AG10803 (cell line): ENCODE data around the gene ATCAY.

Experiments used
- DNase-seq: peaks from one replicate; pipeline ENCODE4 v3.0.0; 2010; ENCODE audit warnings: low read depth
- H3K4me3 ChIP-seq: 2 replicates; pipeline ENCODE4 v1.5.1; 2011; ENCODE audit warnings: mild to moderate bottlenecking, low read length, control low read depth
- TF ChIP-seq, protein P1 (sequence below): conservative IDR thresholded peaks from 2 replicates; pipeline ENCODE4 v1.5.1; 2011; ENCODE audit warnings: mild to moderate bottlenecking, low read length, control low read depth, inconsistent platforms

ATCAY gene, protein sequence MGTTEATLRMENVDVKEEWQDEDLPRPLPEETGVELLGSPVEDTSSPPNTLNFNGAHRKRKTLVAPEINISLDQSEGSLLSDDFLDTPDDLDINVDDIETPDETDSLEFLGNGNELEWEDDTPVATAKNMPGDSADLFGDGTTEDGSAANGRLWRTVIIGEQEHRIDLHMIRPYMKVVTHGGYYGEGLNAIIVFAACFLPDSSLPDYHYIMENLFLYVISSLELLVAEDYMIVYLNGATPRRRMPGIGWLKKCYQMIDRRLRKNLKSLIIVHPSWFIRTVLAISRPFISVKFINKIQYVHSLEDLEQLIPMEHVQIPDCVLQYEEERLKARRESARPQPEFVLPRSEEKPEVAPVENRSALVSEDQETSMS

DNA sequence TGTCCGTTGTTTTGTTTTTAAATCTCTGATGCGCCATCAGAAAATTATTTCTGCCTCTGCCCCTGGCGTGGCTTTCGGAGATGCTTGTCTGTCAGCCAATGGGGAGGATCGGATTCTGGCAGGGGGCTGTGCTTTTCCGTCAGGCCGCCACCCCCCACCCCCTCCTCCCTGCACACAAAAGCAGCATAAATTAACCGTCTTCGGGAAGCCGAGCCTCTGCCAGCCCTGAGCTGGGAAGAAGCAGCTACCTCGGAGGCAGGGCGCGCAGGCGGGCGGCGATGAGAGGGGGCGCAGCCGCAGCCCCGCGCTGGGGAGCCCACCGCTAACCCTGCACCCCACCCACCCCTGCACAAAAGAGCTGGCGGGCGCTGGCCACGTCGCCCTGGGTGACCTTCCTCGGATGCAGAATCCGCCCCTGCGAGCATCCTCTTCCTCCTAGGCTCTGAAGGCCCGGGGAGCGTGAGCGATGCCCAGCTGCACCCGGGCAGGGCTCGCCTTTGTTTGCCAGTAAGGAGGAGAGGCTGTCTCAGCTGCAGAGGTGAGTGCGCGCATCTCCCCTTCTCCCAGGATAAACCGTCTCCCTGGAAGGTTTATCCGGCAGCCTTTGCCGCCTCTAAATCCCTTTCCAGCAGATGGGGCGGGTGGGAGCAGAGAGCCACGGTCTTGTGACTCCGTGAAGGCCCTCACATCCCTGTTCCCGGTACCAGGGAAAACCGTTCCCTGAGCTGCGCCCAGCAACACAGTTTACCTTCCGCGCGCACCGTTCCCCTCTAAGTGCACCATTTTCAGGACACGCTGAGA is at the start of gene ATCAY:
TSS of gene ATCAY (plus strand) at position 215 of the 801 bp plus-strand sequence. CDS start 5,083 bp downstream, outside the sequence.
- no peak within 1 kb of the TSS for H3K4me3 ChIP-seq
- DNase-seq: no peak
- TF ChIP-seq, protein P1, sequence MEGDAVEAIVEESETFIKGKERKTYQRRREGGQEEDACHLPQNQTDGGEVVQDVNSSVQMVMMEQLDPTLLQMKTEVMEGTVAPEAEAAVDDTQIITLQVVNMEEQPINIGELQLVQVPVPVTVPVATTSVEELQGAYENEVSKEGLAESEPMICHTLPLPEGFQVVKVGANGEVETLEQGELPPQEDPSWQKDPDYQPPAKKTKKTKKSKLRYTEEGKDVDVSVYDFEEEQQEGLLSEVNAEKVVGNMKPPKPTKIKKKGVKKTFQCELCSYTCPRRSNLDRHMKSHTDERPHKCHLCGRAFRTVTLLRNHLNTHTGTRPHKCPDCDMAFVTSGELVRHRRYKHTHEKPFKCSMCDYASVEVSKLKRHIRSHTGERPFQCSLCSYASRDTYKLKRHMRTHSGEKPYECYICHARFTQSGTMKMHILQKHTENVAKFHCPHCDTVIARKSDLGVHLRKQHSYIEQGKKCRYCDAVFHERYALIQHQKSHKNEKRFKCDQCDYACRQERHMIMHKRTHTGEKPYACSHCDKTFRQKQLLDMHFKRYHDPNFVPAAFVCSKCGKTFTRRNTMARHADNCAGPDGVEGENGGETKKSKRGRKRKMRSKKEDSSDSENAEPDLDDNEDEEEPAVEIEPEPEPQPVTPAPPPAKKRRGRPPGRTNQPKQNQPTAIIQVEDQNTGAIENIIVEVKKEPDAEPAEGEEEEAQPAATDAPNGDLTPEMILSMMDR: no peak

DNA sequence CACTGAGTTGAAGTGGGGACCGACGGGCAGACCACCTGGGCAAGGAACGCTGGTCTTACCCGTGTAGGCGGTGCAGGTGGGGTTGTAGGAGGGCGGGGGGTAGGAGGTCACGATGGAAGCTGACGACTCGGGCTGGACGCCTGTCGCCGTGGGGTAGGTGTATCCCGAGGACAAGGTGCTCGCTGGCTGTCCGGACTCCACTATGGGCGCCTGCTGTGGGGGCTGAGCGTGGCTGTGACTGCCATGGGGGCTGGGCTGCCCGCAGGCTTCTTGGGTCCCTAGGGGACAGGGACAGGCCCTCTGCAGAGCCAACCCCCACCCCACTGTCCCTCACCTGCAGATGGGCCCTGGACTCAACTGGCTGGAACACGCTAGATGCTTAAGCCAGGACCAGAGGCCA is 48.9 kb upstream of the ATCAY start:
- TF ChIP-seq, protein P1: no peak
- DNase-seq: no peak
- H3K4me3 ChIP-seq: no peak overlapping the region

DNA sequence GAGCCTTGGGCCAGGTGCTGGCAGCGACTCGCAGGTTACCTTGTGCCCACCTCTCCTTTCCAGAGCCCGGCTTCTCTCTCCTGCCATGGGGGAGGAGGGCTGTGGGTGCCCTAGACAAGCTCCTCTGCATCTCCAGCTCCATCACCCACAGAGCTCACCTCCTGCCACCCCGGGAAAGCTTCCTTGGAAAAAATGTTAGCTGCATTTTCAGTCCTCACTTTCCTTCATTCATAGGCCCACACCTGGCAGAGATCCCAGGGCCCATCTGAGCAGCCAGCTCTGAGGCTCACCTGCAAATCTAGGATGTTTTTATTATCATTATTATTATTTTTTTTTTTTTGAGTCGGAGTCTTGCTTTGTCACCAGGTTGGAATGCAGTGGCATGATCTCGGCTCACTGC is 48.5 kb upstream of the ATCAY start:
- no peak overlapping the region for H3K4me3 ChIP-seq
- no peak for DNase-seq
- TF ChIP-seq, protein P1: no peak

DNA sequence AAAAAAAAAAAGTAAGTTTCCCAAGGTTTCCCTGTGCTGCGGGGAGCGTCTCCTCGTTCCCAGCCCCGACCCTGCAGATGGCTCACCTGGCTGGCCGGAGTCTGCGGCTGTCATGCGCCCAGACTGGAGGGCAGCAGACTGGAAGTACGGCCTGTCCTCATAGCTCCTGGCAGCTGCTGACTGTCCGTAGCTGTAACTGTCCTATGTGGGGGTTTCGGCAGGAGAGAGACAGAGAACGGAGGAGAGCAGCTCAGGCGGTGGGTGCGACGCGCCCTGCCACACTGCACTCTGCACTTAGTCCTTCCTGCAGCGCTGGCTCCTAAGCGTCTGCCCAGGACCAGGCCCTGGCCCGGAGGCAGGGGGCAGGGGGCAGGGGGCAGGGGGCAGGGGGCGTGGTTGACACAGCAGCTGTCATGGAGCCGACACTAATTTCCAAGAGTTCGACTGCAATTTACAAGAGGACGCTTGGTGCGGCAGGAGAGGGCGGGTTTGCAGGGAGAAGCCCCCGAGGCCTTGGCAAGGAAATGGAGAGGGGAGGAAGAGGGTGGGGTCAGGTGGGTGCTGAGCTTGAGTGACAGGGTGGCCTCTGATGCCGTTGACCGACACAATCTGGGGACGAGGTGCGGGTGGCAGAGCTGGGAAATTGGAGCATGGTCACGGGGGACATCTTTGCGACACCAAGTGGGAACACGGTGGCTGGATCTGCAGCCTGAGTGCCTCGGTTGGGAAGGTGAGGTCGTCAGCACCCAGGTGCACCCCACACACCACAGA is 46.7 kb upstream of the ATCAY start:
- DNase-seq: no peak
- TF ChIP-seq, protein P1: no peak
- H3K4me3 ChIP-seq: no peak overlapping the region

DNA sequence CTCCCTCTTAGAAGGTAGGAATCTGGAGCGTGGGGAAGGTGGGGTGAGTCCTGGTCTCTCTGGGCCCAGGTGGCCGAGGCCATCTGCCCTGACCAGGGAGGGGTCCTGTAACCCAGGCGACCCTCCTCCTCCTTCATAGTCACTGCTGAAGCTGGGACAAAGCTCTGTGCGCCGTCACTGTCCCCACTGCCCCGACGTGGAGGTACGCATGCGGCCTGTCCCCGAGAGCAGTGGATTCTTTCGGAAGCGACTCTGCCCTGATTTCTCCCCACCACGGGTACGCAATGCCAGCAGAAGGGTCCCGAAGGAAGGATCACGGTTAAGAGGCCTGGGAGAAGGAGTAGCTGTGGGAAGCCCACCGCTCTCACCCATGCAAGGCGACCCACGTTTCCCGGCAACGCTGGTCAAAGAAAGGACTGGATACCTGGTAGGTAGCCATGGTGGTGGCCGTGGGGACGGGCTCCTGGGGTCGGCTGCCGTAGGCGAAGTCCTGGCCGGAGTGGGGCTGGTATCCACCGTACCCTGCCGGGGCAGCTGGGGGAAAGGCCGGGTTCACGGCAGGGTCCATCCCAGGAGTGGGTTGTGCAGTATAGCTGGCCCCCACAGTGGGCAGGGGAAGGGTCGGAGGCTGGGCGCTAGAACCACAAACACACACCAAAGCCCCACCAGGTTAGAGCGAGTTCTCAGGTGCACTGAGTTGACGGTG is 46.0 kb upstream of the ATCAY start:
- no peak overlapping the region for H3K4me3 ChIP-seq
- TF ChIP-seq, protein P1: no peak
- no peak for DNase-seq

DNA sequence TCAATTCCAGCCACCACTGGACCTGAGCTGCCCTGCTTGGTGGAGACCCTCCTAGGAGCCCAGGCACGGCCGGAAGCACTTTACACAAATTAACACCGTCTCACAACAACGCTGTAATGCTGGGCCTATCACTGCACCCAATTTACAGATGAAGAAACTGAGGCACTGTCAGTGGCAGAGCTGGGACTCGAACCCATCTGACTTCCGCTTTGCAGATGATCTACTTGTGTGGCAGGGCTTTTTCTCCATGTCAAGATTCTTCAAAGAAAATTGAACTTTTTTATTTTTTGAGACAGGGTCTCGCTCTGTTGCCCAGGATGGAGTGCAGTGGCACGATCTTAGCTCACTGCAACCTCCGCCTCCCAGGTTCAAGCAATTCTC is 45.4 kb upstream of the ATCAY start:
- no peak overlapping the region for H3K4me3 ChIP-seq
- TF ChIP-seq, protein P1: no peak
- DNase-seq: no peak
